Putamen (tissue), 1 donor: ENCODE data around the gene TCEA2.
A peak's percentile ranks its signal among the peaks of the same experiment; 100 is the strongest.
"Not testable (repeated sequence)": the region's sequence is repeated elsewhere in the genome, so short reads cannot be mapped to it uniquely, and the experiment has no call there.

ENCODE experiments used
- DNase-seq: peaks from one replicate; pipeline ENCODE4 v3.0.0-alpha.2; 2016; ENCODE audit warnings: low spot score

Gene TCEA2

GRCh38 chr20:64077876-64078551 is 15.0 kb downstream of the TCEA2 start:
- DNase-seq: no peak

GRCh38 chr20:64078934-64079272 is 15.9 kb downstream of the TCEA2 start:
- no peak for DNase-seq

- no peak for DNase-seq
These were observed 16.4 kb downstream of the TCEA2 start, which contains the start of gene RGS19 for GRCh38 chr20:64079273-64080012. RGS19 (minus strand) TSS chr20:64079518; CDS start chr20:64076886, 2,632 bp downstream.

GRCh38 chr20:64080013-64080812 is 17.2 kb downstream of the TCEA2 start, which contains the start of gene OPRL1:
OPRL1 (plus strand) TSS chr20:64080082; CDS start chr20:64092721, 12,639 bp downstream.
- no peak for DNase-seq

- no peak for DNase-seq
These were observed 18.0 kb downstream of the TCEA2 start for GRCh38 chr20:64080813-64081623.

- no peak for DNase-seq
These were observed 18.6 kb downstream of the TCEA2 start for GRCh38 chr20:64081624-64081964.

- no peak for DNase-seq
These were observed 19.2 kb downstream of the TCEA2 start for GRCh38 chr20:64082126-64082731.

GRCh38 chr20:64082820-64083377 is 19.9 kb downstream of the TCEA2 start:
- DNase-seq: no peak

- peak; percentile 65 for DNase-seq
These were observed 20.4 kb downstream of the TCEA2 start for GRCh38 chr20:64083378-64083803.

- DNase-seq: no peak
These were observed 21.0 kb downstream of the TCEA2 start, which contains the start of gene LKAAEAR1 for GRCh38 chr20:64083804-64084684. LKAAEAR1 (minus strand) TSS chr20:64084398; CDS start chr20:64084219, 179 bp downstream.

- DNase-seq: no peak
These were observed 21.7 kb downstream of the TCEA2 start for GRCh38 chr20:64084685-64085152.

- DNase-seq: no peak
These were observed 23.8 kb downstream of the TCEA2 start for GRCh38 chr20:64086801-64087200.

GRCh38 chr20:64087226-64087825 is 24.3 kb downstream of the TCEA2 start:
- DNase-seq: not testable (repeated sequence)

- not testable (repeated sequence) for DNase-seq
These were observed 25.6 kb downstream of the TCEA2 start for GRCh38 chr20:64088586-64088985.

- DNase-seq: peak; percentile 39
These were observed 27.2 kb downstream of the TCEA2 start for GRCh38 chr20:64090165-64090564.

- no peak for DNase-seq
These were observed 28.3 kb downstream of the TCEA2 start for GRCh38 chr20:64091340-64091739.

GRCh38 chr20:64091770-64092169 is 28.8 kb downstream of the TCEA2 start:
- no peak for DNase-seq

GRCh38 chr20:64092258-64093012 is 29.4 kb downstream of the TCEA2 start:
- no peak for DNase-seq
